ENCODE data around the gene ETV6.
"Not testable (repeated sequence)": the region's sequence is repeated elsewhere in the genome, so short reads cannot be mapped to it uniquely, and the experiment has no call there.

The ETV6 gene

DNA sequence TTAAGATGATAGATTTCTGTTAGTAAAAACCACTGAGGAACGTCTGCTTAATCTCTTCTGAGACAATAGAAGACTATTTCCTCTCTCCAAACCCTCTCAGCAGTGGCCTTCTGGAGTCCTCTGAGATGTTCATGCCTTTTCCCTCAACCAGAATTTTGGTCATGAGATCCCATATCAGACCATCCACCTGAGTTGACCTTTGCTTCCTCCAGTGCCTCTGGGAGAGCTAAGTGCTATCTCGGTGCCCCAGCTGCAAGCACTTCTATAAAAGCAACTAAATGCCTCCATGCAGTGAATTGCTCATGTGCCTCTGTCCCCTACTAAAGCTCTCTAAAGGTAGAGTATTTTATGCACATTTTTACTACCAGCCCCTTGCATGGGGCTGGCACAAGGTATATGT is 248.4 kb downstream of the ETV6 start:
- DNase-seq = no peak

DNA sequence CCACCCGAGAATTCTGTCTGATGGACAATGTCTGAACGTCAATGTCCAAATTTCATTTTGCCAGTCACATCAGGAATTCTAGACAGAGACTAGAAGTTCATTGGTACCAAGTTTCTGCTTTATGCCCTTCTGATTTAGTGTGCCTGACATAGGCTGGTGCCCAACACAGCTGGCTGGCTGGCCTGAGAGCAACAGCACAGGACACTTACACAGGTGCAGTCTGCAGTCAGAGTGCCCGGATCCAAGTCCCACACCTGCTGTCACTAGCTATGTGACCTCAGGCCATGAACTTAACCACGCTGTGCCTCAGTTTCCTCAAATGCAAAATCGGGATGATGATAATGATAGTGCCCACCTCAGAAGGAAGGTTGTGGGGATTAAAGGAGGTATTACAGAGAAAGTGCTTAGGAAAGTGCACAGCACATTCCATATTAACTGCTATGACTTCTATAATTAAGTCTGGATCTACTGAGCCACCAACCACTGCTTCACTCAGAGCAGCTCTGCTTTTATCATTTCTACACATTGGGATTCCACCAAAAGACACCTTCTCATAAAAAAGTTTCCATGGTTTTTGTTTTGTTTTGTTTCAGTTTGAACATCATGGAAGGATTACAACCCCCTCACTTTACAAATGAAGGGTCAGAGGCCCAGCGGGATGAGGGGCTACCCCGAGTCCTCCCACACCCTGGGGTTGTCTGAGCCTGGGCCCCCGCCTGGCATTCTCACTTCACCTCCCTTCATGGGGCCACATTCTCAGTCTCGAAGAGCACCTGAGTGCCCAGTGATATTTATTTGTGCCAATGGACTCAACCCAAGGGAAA is 252.4 kb downstream of the ETV6 start:
- no peak for DNase-seq

DNA sequence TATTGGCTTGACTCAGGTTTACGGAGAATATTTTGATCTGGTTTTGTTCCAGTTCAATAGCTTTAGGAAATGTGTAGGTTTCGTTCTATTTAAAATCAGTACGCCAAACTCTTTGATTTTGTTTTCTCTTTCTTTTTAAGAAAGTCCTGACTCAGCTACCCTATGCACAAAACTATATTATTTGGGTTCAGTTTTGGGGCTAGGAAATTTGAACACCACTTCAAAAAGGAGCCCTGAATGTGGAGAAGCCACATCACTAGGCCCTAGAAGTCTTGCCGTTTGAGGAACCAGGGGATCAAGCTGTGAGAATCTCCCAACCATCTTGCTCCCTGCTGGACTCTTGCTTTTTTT is 253.0 kb downstream of the ETV6 start:
- DNase-seq = no peak

DNA sequence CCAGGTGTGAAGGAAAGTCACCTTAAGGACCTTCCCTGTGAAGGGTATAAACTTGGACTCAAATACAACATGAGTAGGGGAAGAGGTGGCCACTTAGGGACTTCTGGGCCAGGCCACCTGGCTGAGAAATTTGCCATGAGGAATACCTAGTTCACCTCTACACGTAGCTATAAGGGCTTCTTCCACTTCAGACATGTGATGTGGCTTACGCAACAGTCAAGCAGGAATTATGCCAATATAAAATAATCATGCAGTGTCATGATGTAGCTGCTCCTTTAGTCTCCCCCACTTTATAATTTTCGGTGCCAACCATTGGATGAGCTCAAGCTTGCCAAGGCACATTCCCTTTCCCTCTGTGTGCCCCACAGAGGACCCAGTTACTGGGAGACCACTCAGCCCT is 254.7 kb downstream of the ETV6 start:
- no peak for DNase-seq

DNA sequence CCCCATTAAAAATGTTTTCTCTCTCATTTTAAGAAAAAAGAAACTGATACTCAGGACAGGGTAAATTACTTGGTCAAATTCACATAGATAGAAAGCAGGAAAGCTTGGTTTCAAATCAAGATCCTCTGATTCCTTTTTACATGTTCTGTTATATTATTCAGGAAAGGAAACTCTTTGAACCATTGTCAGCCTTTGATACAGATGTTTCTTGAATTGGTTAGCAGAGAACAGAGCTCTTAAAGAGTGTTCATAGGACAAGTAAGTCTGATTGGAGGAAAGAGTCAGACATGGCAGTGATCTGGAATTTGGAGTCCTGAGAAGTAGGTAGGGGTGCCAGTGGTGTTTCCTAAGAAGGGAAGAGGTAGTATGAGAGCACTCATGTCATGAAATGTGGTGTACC is 256.1 kb downstream of the ETV6 start:
- DNase-seq = no peak

DNA sequence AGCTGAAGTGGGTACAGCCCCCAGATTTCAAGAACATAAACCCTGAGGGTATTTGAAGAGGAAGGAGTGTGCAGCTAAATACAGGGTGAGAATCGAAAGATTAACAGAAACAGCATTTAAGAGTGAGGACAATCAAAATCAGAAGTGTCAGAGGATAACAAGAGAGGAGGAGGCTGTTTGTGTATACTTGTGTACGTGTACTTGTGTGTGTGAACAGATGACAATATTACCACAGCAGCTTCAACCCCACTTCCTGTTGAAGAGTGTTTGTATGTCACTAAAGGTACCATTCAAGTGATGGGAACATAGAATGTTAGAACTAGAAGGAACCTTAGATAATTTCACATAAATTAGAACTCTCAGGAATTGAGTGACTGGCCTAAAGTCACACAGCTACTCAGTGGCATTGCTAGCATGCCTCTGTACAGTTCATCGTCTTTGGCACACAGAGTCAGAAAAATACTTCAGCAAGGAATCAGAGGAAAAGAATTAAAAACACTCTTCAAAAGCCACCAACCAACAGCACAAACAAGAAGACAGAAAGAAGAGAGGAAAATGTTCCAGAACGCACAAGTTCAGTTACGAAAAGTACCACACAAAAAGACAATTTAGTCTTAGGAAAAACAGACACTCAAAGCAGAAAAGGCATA is 256.9 kb downstream of the ETV6 start:
- no peak for DNase-seq

DNA sequence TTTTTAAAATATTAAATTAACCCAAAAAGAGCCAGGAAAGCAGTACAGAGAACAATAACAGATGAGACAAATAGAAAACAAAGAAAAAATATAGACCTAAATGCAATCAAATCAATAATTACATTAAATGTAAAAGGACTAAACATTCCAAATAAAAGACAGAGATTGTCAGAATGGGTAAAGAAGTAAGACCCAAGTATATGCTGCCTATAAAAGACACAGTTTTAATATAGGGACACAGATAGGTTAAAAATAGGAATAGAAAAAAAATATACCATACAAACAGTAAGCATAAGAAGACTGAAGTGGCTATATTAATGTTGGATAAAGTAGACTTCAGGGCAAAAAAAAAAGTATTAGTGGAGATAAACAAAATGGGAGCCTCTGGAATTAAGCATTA is 258.2 kb downstream of the ETV6 start:
- no peak for DNase-seq

DNA sequence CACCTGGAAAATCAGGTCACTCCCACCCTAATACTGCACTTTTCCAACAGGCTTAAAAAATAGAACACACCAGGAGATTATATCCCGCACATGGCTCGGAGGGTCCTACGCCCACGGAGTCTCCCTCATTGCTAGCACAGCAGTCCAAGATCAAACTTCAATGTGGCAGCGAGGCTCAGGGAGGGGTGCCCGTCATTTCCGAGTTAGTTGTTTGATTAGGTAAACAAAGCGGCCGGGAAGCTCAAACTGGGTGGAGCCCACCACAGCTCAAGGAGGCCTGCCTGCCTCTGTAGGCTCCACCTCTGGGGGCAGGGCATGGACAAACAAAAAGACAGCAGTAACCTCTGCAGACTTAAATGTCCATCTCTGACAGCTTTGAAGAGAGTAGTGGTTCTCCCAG is 259.9 kb downstream of the ETV6 start:
- DNase-seq = not testable (repeated sequence)

DNA sequence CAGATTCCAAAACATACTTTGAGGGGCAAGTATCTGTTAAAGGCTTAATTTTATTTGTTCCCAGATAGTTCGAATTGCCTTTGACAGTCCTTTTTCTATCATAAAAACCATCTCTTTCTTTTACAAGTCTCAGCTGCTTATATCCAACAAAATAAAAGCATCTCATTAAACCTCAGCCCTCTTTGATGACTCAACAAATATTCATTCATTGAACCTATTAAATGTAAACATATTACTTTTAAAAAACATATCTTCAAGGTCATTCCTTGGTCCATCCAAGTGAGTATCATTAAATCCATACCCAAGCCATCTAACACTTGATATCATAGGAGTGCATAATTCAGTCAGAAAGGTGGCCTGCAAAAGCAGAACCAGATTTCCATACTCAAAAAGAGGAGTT is 266.6 kb downstream of the ETV6 start:
- no peak for DNase-seq

DNA sequence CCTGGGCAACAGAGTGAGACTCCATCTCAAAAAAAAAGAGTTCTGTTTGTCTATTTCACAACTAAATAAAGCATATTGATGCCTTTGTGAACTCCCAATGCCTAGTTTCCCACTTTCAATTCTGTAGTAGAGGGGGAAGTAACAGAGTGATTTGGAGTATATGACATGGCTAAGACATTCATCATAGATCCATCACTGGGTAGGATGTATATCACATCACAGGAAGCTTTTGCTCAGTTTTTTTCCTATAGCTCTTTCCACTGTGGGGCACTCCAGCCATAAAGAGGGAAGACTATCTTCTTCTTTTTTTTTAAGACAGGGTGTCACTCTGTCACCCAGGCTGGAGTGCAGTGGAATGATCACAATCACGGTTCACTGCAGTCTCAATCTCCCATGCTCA is 267.3 kb downstream of the ETV6 start:
- DNase-seq = no peak

DNA sequence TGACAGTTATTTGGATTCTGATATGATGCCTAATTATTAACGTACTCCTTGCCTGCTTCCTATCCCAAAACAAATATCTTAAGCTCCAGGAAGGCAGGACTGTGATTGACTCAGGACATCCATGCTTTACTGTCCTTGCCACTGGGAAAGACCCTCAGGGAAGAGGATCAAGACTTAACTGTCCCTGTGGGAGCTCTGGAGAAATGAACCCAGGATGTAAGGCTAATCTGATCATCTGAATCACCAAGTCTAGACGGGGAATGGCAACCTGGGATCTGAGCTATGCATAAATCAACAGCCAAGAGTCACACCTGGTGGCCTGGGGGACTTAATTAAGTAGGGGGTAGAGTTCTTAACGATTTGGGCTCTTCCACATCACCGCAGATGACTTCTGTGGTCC is 268.0 kb downstream of the ETV6 start:
- no peak for DNase-seq

DNA sequence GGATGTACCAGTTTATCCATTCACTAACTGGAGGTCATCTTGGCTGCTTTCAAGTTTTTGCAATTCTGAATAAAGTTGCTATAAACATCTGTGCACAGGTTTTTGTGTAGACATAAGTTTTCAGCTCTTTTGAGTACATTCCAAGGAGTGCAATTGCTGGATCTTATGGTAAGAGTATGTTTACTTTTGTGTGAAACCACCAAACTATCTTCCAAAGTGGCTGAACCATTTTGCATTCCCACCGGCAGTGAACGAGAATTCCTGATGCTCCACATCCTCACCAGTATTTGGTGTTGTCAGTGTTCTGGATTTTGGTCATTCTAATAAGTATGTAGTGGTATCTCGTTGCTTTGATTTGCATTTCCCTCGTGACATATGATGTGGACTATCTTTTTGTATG is 270.8 kb downstream of the ETV6 start:
- no peak for DNase-seq

DNA sequence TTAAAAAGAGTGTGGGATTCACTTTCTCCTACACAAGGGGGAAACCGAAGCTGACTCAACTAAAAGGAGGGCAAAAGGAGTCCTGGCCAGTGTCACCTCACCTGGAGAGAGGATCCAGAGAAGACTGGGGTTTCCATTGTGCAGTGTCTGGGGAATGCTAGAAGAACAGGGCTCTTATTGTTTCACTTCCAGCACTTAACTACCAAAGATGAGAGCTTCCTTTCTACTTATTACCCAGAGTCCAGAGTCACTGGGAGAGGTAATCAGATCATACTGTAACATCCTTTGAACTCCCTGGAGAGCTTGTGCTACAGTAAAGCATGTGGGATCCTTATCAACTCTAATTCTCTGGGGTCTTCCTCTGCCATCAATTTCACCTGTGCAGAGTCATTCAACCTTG is 272.9 kb downstream of the ETV6 start:
- DNase-seq = no peak

DNA sequence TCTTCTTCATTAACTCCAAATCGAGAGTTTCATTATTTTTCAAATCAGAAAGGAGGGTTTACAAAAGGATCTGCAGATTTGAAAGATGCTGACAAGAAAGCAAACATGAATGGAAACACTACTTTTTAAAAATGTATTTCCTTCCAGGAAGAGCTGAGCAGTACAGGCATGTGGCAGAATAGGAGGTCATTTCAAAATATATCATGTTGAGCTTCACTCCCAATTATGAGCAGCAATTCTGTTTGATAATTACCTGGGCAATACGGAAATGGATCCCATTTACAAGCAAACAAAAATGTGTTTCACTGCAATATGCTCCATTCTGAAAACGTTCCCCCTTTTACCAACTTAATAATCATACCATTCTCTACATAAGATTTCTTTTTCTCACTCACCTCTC is 273.6 kb downstream of the ETV6 start:
- no peak for DNase-seq

DNA sequence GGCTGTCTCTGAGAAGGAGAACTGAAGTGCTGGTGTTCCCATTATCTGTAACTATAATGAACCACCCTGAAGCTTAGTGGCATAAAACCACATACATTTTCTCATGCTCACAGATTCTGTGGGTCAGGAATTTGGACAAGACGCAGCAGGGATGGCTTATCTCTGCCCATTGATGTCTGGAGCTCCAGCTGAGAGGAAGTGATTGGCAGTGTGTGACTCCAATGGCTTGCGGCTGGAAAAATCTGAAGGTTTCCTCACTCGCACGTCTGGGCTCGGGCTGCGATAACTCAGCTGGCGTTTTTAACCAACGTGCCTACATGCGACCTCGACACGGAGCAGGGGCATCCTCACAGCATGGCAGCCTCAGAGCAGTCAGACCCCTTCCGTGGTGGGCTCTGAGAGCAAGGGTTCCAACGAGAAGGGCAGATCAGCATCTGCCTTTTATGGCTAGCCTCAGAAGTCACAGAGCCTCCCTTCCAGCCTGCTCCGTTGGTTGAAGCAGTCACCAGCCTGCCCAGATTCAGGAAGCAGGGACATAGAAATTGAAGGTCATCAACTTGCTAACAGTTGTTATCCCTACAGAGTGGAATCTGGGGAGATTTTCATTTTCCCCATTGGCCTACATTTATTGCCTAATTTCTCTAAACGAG is 277.9 kb downstream of the ETV6 start:
- no peak for DNase-seq

DNA sequence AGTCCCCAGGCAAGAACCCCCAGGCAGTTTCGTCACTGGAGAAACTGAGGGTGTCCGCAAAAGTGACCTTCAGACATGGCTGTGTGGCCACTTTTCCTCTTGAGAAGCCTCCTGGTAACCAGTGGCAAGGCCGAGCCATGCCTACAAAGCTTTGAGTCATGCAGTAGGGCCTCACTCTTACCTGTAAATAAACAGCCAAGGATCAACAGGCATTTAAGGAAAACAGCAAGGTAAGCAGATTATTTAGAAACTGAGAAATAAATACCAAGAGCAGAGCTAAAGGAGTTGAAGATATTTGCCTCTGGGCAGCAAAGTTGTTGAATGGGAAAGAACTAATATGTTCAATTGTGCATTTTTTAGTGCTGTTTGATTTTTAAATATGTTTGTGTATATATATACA is 280.2 kb downstream of the ETV6 start:
- no peak for DNase-seq

DNA sequence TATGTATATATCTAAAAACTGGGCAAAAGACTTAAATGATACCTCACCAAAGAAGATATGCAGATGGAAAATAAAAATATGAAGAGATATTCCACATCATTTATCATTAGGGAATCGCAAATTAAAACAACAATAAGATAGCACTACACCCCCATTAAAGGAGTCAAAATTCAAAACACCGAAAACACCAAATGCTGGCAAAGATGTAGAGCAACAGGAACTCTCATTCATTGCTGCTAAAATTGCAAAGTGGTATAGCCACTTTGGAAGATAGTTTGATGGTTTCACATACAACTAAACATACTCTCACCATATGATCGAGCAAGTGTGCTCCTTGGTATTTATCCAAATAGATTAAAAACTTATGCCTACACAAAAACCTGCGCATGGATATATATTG is 289.7 kb downstream of the ETV6 start:
- DNase-seq = no peak

DNA sequence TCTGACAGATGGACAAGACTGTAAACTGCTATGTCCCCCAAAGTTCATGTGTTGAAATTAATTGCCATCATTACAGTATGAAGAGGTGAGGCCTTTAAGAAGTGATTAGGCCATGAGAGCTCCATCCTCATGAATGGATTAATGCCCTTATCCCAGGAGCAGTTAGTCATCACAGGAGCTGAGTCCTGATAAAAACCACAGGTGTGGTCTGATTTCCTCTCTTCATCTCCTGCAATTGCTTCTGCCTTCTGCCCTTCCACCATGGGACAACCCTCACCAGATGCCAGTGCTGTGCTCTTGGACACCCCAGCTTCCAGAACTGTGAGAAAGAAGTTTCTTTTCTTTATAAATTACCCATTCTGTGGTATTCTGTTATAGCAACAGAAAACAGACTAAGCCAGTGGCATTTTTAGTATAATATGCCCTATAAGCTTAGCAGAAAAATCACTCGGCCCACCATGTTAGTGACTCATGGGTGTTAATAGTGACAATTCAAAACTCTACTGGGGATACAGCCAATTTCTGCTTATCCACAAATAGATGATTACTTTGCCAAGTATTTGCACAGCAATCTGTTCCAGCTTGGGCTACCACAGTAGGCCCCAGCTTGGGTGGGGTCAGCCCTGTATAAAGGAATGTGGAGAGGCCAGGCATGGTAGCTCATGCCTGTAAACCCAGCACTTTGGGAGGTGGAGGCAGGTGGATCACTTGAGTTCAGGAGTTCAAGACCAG is 292.3 kb downstream of the ETV6 start:
- DNase-seq = no peak

DNA sequence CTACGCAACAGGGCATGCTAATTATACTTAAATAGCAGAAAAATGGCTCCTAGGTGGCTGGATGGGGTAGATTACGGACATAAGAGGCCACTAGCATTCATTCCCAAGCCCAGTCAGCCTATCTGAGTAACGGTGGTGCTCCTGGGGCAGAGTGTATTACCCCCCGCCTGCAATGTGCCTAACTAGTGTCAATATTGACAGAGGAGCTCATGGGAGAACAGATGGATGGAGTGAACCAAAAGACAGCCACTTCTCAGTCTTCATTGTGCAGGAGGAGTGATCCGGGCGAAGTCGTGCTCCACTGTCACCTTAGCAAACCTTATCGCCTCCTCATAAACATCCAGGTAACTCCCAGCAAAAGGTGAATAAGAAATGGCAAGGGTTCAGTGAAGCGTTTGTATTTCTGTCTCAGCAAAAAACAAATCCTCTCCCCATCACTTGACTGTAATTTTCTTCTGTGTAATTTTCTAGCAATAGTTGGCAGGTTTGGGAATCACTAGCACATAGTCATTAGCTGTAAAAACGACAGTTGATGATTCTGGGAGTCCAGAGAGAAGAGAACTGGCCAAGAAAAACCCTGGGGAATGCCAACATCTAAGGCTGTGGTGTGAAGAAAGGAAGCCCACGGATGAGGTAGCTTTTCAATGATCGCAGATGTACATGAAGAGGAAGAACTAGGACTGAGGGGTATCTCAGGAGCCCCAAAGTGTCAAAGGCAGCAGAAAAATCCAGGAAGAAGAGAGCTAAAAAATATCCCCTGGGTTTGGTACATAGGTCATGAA is 294.6 kb downstream of the ETV6 start:
- DNase-seq = no peak
